Measurements from ENCODE around the gene ATOSA. TPM values are rescaled to one million over a fixed set of nuclear protein-coding genes. Genes with fewer than 3 reads are reported as not detected.
A peak's percentile ranks its signal among the peaks of the same experiment; 100 is the strongest.

ATOSA gene
- total and polyA plus RNA-seq, 2 of the 13 experiments (the other 11 are each of a cell fraction or from before 2014, with no cell fraction given): 6.6 to 16.3 TPM

- TF ChIP-seq ZNF574 (CRISPR knock-in tag; IDR thresholded peaks at IDR 0.05) (0 out of 2 replicates have a peak, but pooled peaks have one; percentile 25), TOE1 (CRISPR knock-in tag; IDR thresholded peaks at IDR 0.05) (no peak), ZBTB10 (CRISPR knock-in tag; IDR thresholded peaks at IDR 0.05; ENCODE audit: borderline replicate concordance) (no peak), ZFY (CRISPR knock-in tag; IDR thresholded peaks at IDR 0.05) (peak; percentile 51), KMT2A (CRISPR knock-in tag; IDR thresholded peaks at IDR 0.05) (no peak), ZFX (CRISPR knock-in tag; IDR thresholded peaks at IDR 0.05; ENCODE audit: low read depth) (peak; percentile 47; the same call in 1 of the 2 replicates), NR3C1 (CRISPR knock-in tag; IDR thresholded peaks at IDR 0.05) (no peak), POLR2A (IDR thresholded peaks at IDR 0.05; ENCODE audit: insufficient read depth in 1 of 2, low read depth in 2 of 2, low read length in 2 of 2) (0 out of 4 replicates have a peak, but pooled peaks of 1 of the 2 experiments have one; percentile 40), SALL1 (CRISPR knock-in tag; IDR thresholded peaks at IDR 0.05) (peak; percentile 67), ZNF891 (CRISPR knock-in tag; IDR thresholded peaks at IDR 0.05) (0 out of 2 replicates have a peak, but pooled peaks have one; percentile 40), HES4 (CRISPR knock-in tag; IDR thresholded peaks at IDR 0.05; ENCODE audit: borderline replicate concordance) (no peak), NONO (IDR thresholded peaks at IDR 0.05) (no peak), NONO (CRISPR knock-in tag; conservative IDR thresholded peaks at IDR 0.05) (peak; percentile 51; the same call in 1 of the 2 replicates), HOXA3 (CRISPR knock-in tag; IDR thresholded peaks at IDR 0.05) (peak; percentile 49; the same call in 1 of the 2 replicates)
- TF ChIP-seq, protein P1, sequence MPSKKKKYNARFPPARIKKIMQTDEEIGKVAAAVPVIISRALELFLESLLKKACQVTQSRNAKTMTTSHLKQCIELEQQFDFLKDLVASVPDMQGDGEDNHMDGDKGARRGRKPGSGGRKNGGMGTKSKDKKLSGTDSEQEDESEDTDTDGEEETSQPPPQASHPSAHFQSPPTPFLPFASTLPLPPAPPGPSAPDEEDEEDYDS (CRISPR knock-in tag; IDR thresholded peaks at IDR 0.05): peak; percentile 70; the same call in 1 of the 2 replicates
- TF ChIP-seq, protein P2, sequence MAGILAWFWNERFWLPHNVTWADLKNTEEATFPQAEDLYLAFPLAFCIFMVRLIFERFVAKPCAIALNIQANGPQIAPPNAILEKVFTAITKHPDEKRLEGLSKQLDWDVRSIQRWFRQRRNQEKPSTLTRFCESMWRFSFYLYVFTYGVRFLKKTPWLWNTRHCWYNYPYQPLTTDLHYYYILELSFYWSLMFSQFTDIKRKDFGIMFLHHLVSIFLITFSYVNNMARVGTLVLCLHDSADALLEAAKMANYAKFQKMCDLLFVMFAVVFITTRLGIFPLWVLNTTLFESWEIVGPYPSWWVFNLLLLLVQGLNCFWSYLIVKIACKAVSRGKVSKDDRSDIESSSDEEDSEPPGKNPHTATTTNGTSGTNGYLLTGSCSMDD (CRISPR knock-in tag; IDR thresholded peaks at IDR 0.05): no peak
- TF ChIP-seq, protein P3, sequence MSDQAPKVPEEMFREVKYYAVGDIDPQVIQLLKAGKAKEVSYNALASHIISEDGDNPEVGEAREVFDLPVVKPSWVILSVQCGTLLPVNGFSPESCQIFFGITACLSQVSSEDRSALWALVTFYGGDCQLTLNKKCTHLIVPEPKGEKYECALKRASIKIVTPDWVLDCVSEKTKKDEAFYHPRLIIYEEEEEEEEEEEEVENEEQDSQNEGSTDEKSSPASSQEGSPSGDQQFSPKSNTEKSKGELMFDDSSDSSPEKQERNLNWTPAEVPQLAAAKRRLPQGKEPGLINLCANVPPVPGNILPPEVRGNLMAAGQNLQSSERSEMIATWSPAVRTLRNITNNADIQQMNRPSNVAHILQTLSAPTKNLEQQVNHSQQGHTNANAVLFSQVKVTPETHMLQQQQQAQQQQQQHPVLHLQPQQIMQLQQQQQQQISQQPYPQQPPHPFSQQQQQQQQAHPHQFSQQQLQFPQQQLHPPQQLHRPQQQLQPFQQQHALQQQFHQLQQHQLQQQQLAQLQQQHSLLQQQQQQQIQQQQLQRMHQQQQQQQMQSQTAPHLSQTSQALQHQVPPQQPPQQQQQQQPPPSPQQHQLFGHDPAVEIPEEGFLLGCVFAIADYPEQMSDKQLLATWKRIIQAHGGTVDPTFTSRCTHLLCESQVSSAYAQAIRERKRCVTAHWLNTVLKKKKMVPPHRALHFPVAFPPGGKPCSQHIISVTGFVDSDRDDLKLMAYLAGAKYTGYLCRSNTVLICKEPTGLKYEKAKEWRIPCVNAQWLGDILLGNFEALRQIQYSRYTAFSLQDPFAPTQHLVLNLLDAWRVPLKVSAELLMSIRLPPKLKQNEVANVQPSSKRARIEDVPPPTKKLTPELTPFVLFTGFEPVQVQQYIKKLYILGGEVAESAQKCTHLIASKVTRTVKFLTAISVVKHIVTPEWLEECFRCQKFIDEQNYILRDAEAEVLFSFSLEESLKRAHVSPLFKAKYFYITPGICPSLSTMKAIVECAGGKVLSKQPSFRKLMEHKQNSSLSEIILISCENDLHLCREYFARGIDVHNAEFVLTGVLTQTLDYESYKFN (CRISPR knock-in tag; conservative IDR thresholded peaks at IDR 0.05): peak; percentile 49; the same call in 1 of the 2 replicates
Measured at GRCh38 chr15:52709187-52709981, 30.2 kb upstream of the ATOSA start (continued).

All from HepG2 (cell line).